ENCODE measurements around the gene TF. TPM values are rescaled to one million over a fixed set of nuclear protein-coding genes. Genes with fewer than 3 reads are reported as not detected.

Gene TF
- total RNA-seq, 1 donor from 2014 or later: 0.34 TPM

GRCh38 chr3:133781570-133781969 lies 35.4 kb downstream of the TF start:
- Histone ChIP-seq H3K4me1 (ENCODE audit: insufficient read depth, low read length) (no peaks in the 10 kb centered on the region), H3K9ac (ENCODE audit: low read length) (no peak overlapping the region), H3K79me2 (ENCODE audit: insufficient read depth, low read length) (no peaks in the 10 kb centered on the region), H4K20me1 (ENCODE audit: insufficient read depth, low read length) (no peaks in the 10 kb centered on the region), H3K9me3 (ENCODE audit: insufficient read depth, low read depth, low read length) (peaks cover 3% of the 10 kb centered on the region), H3K27ac (ENCODE audit: low read depth, low read length) (no peak overlapping the region), H3K36me3 (ENCODE audit: insufficient read depth, low read length) (no peaks in the 10 kb centered on the region), H3K27me3 (ENCODE audit: insufficient read depth, low read length) (no peaks in the 10 kb centered on the region), H3K4me3 (ENCODE audit: insufficient read depth, low read depth, low read length) (no peak overlapping the region), H2AFZ (ENCODE audit: low read depth, low read length) (no peak overlapping the region), H3K4me2 (ENCODE audit: low read length) (no peak overlapping the region)
- DNase-seq (ENCODE audit: low read depth) (no peak), FAIRE-seq (no peak)
- no peaks in the 10 kb centered on the region for H3K9me3 Mint-ChIP-seq (ENCODE audit: unreplicated experiment)
- no peaks in the 10 kb centered on the region for H3K27me3 Mint-ChIP-seq (ENCODE audit: low read depth, unreplicated experiment)
- TF ChIP-seq, protein P1, sequence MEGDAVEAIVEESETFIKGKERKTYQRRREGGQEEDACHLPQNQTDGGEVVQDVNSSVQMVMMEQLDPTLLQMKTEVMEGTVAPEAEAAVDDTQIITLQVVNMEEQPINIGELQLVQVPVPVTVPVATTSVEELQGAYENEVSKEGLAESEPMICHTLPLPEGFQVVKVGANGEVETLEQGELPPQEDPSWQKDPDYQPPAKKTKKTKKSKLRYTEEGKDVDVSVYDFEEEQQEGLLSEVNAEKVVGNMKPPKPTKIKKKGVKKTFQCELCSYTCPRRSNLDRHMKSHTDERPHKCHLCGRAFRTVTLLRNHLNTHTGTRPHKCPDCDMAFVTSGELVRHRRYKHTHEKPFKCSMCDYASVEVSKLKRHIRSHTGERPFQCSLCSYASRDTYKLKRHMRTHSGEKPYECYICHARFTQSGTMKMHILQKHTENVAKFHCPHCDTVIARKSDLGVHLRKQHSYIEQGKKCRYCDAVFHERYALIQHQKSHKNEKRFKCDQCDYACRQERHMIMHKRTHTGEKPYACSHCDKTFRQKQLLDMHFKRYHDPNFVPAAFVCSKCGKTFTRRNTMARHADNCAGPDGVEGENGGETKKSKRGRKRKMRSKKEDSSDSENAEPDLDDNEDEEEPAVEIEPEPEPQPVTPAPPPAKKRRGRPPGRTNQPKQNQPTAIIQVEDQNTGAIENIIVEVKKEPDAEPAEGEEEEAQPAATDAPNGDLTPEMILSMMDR (IDR thresholded peaks at IDR 0.05; ENCODE audit: insufficient read depth, low read depth, low read length): no peak
- no peak for TF ChIP-seq EZH2 (IDR thresholded peaks at IDR 0.05; ENCODE audit: insufficient read depth, low read length)
- H3K27ac Mint-ChIP-seq (ENCODE audit: unreplicated experiment): no peak overlapping the region
- H3K4me3 Mint-ChIP-seq (ENCODE audit: unreplicated experiment): no peak overlapping the region
- no peaks in the 10 kb centered on the region for H3K36me3 Mint-ChIP-seq (ENCODE audit: low read depth, unreplicated experiment)
- H3K4me1 Mint-ChIP-seq (ENCODE audit: low read depth, unreplicated experiment): no peaks in the 10 kb centered on the region

DNA sequence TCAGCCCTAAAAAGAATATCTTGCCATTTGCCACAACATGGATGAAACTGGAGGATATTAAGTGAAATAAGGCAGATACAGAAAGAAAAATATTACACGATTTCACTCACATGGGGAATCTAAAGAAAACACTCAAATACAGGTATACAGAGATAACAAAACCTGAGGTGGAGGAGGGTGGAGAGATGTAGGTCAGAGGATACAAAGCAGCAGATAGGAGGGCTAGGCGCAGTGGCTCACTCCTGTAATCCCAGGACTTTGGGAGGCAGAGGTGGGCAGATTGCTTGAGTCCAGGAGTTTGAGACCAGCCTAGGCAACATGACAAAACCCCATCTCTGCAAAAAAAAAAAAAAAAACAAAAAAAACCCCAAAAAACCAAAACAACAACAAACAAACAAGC lies 36.3 kb downstream of the TF start:
- H3K36me3 ChIP-seq (ENCODE audit: insufficient read depth, low read length): no peaks in the 10 kb centered on the region
- no peak for FAIRE-seq
- no peak overlapping the region for H2AFZ ChIP-seq (ENCODE audit: low read depth, low read length)
- peaks cover 3% of the 10 kb centered on the region for H3K9me3 ChIP-seq (ENCODE audit: insufficient read depth, low read depth, low read length)
- Mint-ChIP-seq H3K27me3 (ENCODE audit: low read depth, unreplicated experiment) (no peaks in the 10 kb centered on the region), H3K27ac (ENCODE audit: unreplicated experiment) (no peak overlapping the region), H3K4me1 (ENCODE audit: low read depth, unreplicated experiment) (no peaks in the 10 kb centered on the region), H3K9me3 (ENCODE audit: unreplicated experiment) (no peaks in the 10 kb centered on the region), H3K36me3 (ENCODE audit: low read depth, unreplicated experiment) (no peaks in the 10 kb centered on the region), H3K4me3 (ENCODE audit: unreplicated experiment) (no peak overlapping the region)
- H3K79me2 ChIP-seq (ENCODE audit: insufficient read depth, low read length): no peaks in the 10 kb centered on the region
- DNase-seq (ENCODE audit: low read depth): no peak
- H3K27me3 ChIP-seq (ENCODE audit: insufficient read depth, low read length): no peaks in the 10 kb centered on the region
- H3K4me3 ChIP-seq (ENCODE audit: insufficient read depth, low read depth, low read length): no peak overlapping the region
- no peak overlapping the region for H3K9ac ChIP-seq (ENCODE audit: low read length)
- H3K4me2 ChIP-seq (ENCODE audit: low read length): no peak overlapping the region
- H3K4me1 ChIP-seq (ENCODE audit: insufficient read depth, low read length): no peaks in the 10 kb centered on the region
- TF ChIP-seq, protein P1 (IDR thresholded peaks at IDR 0.05; ENCODE audit: insufficient read depth, low read depth, low read length): no peak
- TF ChIP-seq EZH2 (IDR thresholded peaks at IDR 0.05; ENCODE audit: insufficient read depth, low read length): no peak
- H4K20me1 ChIP-seq (ENCODE audit: insufficient read depth, low read length): no peaks in the 10 kb centered on the region
- H3K27ac ChIP-seq (ENCODE audit: low read depth, low read length): no peak overlapping the region

DNA sequence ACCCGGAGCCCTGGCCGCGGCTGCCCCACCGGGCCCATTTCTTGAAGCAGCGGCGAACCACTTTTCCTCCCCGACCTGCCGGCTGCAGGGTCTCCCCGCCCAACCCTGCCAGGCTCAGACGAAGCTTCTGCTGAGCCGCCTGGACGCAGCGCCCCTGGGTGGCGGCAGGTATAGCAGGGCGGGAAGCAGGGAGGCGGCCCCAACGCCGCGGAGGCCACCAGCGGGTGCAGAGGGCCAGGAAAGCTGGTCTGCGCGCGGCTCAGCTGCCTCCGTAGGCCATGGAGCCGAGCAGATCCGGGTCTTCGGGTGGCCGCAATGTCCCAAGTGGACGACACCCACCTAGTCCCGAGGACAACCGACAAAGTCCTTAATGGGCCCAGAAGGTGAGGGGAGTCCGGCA lies 37.6 kb downstream of the TF start:
- Mint-ChIP-seq H3K27me3 (ENCODE audit: low read depth, unreplicated experiment) (no peaks in the 10 kb centered on the region), H3K9me3 (ENCODE audit: unreplicated experiment) (no peaks in the 10 kb centered on the region), H3K36me3 (ENCODE audit: low read depth, unreplicated experiment) (no peaks in the 10 kb centered on the region), H3K27ac (ENCODE audit: unreplicated experiment) (no peak overlapping the region), H3K4me3 (ENCODE audit: unreplicated experiment) (no peak overlapping the region), H3K4me1 (ENCODE audit: low read depth, unreplicated experiment) (no peaks in the 10 kb centered on the region)
- Histone ChIP-seq H3K4me2 (ENCODE audit: low read length) (no peak overlapping the region), H3K27ac (ENCODE audit: low read depth, low read length) (no peak overlapping the region), H4K20me1 (ENCODE audit: insufficient read depth, low read length) (no peaks in the 10 kb centered on the region), H3K36me3 (ENCODE audit: insufficient read depth, low read length) (no peaks in the 10 kb centered on the region), H2AFZ (ENCODE audit: low read depth, low read length) (no peak overlapping the region), H3K9ac (ENCODE audit: low read length) (no peak overlapping the region), H3K4me1 (ENCODE audit: insufficient read depth, low read length) (no peaks in the 10 kb centered on the region), H3K27me3 (ENCODE audit: insufficient read depth, low read length) (no peaks in the 10 kb centered on the region), H3K79me2 (ENCODE audit: insufficient read depth, low read length) (no peaks in the 10 kb centered on the region), H3K9me3 (ENCODE audit: insufficient read depth, low read depth, low read length) (peaks cover 3% of the 10 kb centered on the region), H3K4me3 (ENCODE audit: insufficient read depth, low read depth, low read length) (no peak overlapping the region)
- DNase-seq (ENCODE audit: low read depth): no peak
- FAIRE-seq: no peak
- TF ChIP-seq, protein P1 (IDR thresholded peaks at IDR 0.05; ENCODE audit: insufficient read depth, low read depth, low read length): no peak
- no peak for TF ChIP-seq EZH2 (IDR thresholded peaks at IDR 0.05; ENCODE audit: insufficient read depth, low read length)

Measured in astrocyte (in vitro differentiated cells and primary cell).